Smooth muscle cell (in vitro differentiated cells): ENCODE measurements around the gene KLK6. TPM values are rescaled to one million over a fixed set of nuclear protein-coding genes. Genes with fewer than 3 reads are reported as not detected.

ENCODE experiments used
- DNase-seq: peaks from one replicate; lab custom pipeline; 2025; ENCODE audit not compliant: unreplicated experiment; lab: John Stamatoyannopoulos, UW
- H2AFZ ChIP-seq: fragments of 200-600 bp; sonication (generic); 2 replicates; pipeline ENCODE4 v1.6.0; 2016; ENCODE audit warnings: antibody characterized with exemption, low read depth, mild to moderate bottlenecking
- H3F3A ChIP-seq: fragments of 200-600 bp; sonication (generic); 2 replicates; pipeline ENCODE4 v1.6.0; 2017; ENCODE audit warnings: antibody characterized with exemption, low read depth
- H3K27ac ChIP-seq: fragments of 200-600 bp; sonication (generic); 2 replicates; pipeline ENCODE4 v1.5.1; 2016; ENCODE audit warnings: low read depth, mild to moderate bottlenecking
- H3K27me3 ChIP-seq: fragments of 200-600 bp; sonication (generic); 2 replicates; pipeline ENCODE4 v1.6.1; 2016; ENCODE audit warnings: low read depth, mild to moderate bottlenecking
- H3K36me3 ChIP-seq: fragments of 200-600 bp; sonication (generic); 2 replicates; pipeline ENCODE4 v1.5.1; 2016; ENCODE audit warnings: low read depth
- H3K4me1 ChIP-seq: fragments of 200-600 bp; sonication (generic); 2 replicates; pipeline ENCODE4 v1.5.1; 2016; ENCODE audit warnings: low read depth
- H3K4me2 ChIP-seq: fragments of 200-600 bp; sonication (generic); 2 replicates; pipeline ENCODE4 v1.6.0; 2016; ENCODE audit warnings: mild to moderate bottlenecking
- H3K4me3 ChIP-seq: fragments of 200-600 bp; sonication (generic); 2 replicates; pipeline ENCODE4 v1.5.1; 2016; ENCODE audit warnings: mild to moderate bottlenecking
- H3K79me2 ChIP-seq: fragments of 200-600 bp; sonication (generic); 2 replicates; pipeline ENCODE4 v1.6.0; 2016; ENCODE audit warnings: low read depth, mild to moderate bottlenecking
- H3K9ac ChIP-seq: fragments of 200-600 bp; sonication (generic); 2 replicates; pipeline ENCODE4 v1.6.0; 2016; ENCODE audit warnings: low read depth
- H3K9me3 ChIP-seq: fragments of 200-600 bp; sonication (generic); replicated peaks from 2 replicates; pipeline ENCODE4 v1.5.1; 2016; ENCODE audit warnings: low read depth
- H4K20me1 ChIP-seq: fragments of 200-600 bp; sonication (generic); 2 replicates; pipeline ENCODE4 v1.6.0; 2016; ENCODE audit warnings: low read depth
- WGBS: methylation state at CpG from one replicate; pipeline ENCODE4 v1.1.7; 2016; ENCODE audit warnings: low lambda C conversion rate; 5-methylcytosine and 5-hydroxymethylcytosine counted together
- polyA plus RNA-seq: library from polyadenylated mRNA; unstranded; fragments of >200 nt; fragmentation: Nextera tagmentation; extraction: Ambion mirVana; gene quantifications from 2 replicates; pipeline ENCODE4 v1.2.1, GENCODE V29; 2016
- total RNA-seq: library from RNA; depleted of rRNA; stranded (reverse); fragments of >200 nt; gene quantifications from 2 replicates; pipeline ENCODE4 v1.2.3, GENCODE V29; 2014
- TF ChIP-seq, protein P1 (sequence below): fragments of 200-600 bp; sonication (generic); IDR thresholded peaks from 2 replicates; pipeline ENCODE4 v1.5.1; 2017; ENCODE audit warnings: borderline replicate concordance, mild to moderate bottlenecking, antibody characterized with exemption; ENCODE audit not compliant: insufficient read depth, poor library complexity, severe bottlenecking

The KLK6 gene
- total and polyA plus RNA-seq, 2 experiments from 2014 or later = 7.1 to 20.7 TPM

DNA sequence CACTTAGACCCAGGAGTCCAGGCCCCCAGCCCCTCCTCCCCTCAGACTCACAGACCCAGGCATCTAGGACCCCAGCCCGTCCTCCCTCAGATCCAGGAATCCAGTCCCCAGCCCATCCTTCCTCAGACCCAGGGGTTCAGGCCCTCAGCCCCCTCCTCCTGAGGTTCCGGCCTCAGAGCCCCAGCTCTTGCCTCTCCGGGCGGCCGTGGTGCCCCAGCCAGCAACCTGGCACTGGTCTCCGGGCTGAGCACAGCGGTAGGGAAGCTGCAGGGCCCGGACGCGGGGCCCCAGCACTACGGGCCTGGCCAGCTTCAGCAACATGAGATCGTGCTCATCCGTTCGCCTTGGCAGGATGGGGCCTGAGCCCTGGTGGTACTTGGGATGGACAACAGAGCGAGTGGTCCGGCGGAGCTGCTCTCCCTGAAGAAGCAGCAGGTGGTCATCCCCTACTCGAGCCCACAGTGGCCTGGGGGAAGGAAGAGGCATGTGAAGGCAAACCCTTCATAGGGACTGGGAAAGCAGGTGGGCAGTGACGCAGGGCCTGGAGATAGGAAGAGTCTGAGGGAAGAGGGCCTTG, 46.4 kb upstream of the KLK6 start:
- H2AFZ ChIP-seq = no peak overlapping the region
- no peak overlapping the region for H3K27ac ChIP-seq
- H3K4me3 ChIP-seq = no peak overlapping the region
- H4K20me1 ChIP-seq = no peaks in the 10 kb centered on the region
- H3K4me1 ChIP-seq = peaks cover 11% of the 10 kb centered on the region
- no peak overlapping the region for H3K9ac ChIP-seq
- no peaks in the 10 kb centered on the region for H3F3A ChIP-seq
- WGBS = 90% methylated on average over 19 of the region's 19 CpGs
- no peaks in the 10 kb centered on the region for H3K36me3 ChIP-seq
- peaks cover 60% of the 10 kb centered on the region for H3K27me3 ChIP-seq
- no peaks in the 10 kb centered on the region for H3K79me2 ChIP-seq
- no peak overlapping the region for H3K4me2 ChIP-seq
- TF ChIP-seq, protein P1, sequence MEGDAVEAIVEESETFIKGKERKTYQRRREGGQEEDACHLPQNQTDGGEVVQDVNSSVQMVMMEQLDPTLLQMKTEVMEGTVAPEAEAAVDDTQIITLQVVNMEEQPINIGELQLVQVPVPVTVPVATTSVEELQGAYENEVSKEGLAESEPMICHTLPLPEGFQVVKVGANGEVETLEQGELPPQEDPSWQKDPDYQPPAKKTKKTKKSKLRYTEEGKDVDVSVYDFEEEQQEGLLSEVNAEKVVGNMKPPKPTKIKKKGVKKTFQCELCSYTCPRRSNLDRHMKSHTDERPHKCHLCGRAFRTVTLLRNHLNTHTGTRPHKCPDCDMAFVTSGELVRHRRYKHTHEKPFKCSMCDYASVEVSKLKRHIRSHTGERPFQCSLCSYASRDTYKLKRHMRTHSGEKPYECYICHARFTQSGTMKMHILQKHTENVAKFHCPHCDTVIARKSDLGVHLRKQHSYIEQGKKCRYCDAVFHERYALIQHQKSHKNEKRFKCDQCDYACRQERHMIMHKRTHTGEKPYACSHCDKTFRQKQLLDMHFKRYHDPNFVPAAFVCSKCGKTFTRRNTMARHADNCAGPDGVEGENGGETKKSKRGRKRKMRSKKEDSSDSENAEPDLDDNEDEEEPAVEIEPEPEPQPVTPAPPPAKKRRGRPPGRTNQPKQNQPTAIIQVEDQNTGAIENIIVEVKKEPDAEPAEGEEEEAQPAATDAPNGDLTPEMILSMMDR = no peak
- DNase-seq = no peak
- H3K9me3 ChIP-seq = no peaks in the 10 kb centered on the region

DNA sequence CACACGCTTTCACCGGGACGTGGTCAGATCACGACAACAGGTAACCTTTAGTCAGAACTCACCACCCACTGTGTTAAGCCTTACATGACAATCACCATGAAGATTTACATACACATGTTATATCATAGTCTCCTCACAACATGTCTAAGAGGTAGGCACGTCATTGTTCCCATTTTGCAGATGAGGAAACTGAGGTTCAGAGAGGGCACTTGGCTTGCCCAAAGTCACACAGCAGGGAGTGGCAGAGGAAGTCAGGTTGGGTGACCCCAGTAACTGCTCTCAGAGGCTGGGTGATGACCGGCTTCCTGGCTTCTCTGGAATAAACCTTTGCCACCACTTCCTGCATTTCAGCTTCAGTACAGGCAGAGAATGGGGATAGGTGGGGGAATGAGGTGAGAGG, 44.9 kb upstream of the KLK6 start:
- Histone ChIP-seq H4K20me1 (no peaks in the 10 kb centered on the region), H3K4me1 (peaks cover 10% of the 10 kb centered on the region), H3K36me3 (no peaks in the 10 kb centered on the region), H3F3A (no peaks in the 10 kb centered on the region), H3K27me3 (peaks cover 54% of the 10 kb centered on the region), H3K4me3 (no peak overlapping the region), H3K4me2 (no peak overlapping the region), H3K79me2 (no peaks in the 10 kb centered on the region), H3K9me3 (no peaks in the 10 kb centered on the region), H3K9ac (no peak overlapping the region), H2AFZ (no peak overlapping the region), H3K27ac (no peak overlapping the region)
- TF ChIP-seq, protein P1 = no peak
- WGBS = 83% methylated on average over 6 of the region's 6 CpGs
- DNase-seq = no peak

DNA sequence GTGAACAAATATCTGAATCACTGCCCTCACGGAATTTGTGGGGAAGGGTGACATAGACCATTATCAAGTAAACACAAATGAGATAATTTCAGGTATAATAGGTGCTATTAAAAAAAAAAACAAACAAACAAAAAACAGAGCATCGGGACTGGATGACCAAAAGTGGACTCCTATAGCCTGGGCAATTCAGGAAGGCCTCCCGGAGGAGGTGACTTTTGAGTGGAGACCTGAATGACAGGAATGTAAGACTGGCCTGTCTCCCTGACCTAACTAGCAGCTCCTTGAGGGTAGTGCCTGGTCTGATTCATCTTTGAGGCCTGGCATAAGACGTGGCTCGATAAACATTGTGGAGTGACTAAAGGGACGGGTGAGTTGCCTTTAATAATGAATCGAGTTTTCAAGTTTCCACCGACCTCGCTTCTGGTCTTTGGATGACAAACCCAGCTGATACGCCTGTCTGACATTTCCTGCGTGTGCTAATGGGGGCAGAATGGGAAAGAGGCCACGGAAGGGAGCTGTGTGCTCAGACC, 43.3 kb upstream of the KLK6 start:
- peaks cover 39% of the 10 kb centered on the region for H3K27me3 ChIP-seq
- no peak overlapping the region for H3K27ac ChIP-seq
- no peaks in the 10 kb centered on the region for H3F3A ChIP-seq
- H2AFZ ChIP-seq = no peak overlapping the region
- no peak overlapping the region for H3K4me3 ChIP-seq
- no peaks in the 10 kb centered on the region for H3K9me3 ChIP-seq
- TF ChIP-seq, protein P1 = no peak
- H3K4me1 ChIP-seq = peaks cover 4% of the 10 kb centered on the region
- WGBS = 80% methylated on average over 12 of the region's 12 CpGs
- no peak for DNase-seq
- no peak overlapping the region for H3K9ac ChIP-seq
- H3K79me2 ChIP-seq = no peaks in the 10 kb centered on the region
- H4K20me1 ChIP-seq = no peaks in the 10 kb centered on the region
- no peak overlapping the region for H3K4me2 ChIP-seq
- no peaks in the 10 kb centered on the region for H3K36me3 ChIP-seq

DNA sequence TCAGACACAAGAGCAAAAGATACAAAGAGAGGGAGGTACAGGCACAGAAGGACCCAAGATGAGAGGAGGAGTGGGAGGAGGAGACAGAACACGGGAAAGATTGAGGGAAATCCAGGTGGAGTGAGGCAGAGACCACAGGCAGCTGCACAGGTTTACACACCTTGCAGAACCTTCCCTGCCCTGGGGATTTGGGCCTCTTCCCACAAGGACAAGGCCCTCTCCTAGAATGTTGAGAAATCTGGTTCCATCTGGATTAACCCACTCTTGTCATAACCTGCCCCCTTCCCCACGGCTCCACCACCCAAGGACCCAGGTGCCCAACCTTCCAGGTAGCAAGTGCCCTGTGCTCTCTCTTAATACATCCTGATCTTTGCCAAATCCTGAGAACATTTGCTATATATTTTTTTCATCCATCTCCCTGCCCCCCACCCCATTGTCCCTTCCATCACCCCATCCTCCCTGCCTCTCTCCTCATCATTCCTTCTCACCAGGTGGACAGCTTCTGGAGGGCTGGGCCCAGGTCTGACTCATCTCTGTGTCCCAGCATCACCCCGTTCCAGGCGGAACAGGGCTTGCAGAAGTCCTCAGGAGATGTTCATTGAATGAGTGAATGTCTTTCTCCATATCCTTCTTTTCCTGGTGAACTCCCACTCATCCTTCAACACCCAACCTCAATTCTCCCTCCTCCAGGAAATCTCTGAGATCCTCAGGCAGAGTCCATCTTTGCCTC, 40.8 kb upstream of the KLK6 start:
- Histone ChIP-seq H3K4me2 (no peak overlapping the region), H3K9me3 (no peaks in the 10 kb centered on the region), H3K36me3 (no peaks in the 10 kb centered on the region), H2AFZ (no peak overlapping the region), H3K79me2 (no peaks in the 10 kb centered on the region), H3K27me3 (peaks cover 21% of the 10 kb centered on the region), H3F3A (no peaks in the 10 kb centered on the region), H3K4me3 (no peak overlapping the region), H3K4me1 (no peaks in the 10 kb centered on the region), H3K9ac (no peak overlapping the region), H4K20me1 (no peaks in the 10 kb centered on the region), H3K27ac (no peak overlapping the region)
- no peak for DNase-seq
- 72% methylated on average over 4 of the region's 4 CpGs for whole genome bisulfite sequencing
- TF ChIP-seq, protein P1 = no peak
